ENCODE measurements around the gene DGKD. TPM values are rescaled to one million over a fixed set of nuclear protein-coding genes. Genes with fewer than 3 reads are reported as not detected.
A peak's percentile ranks its signal among the peaks of the same experiment; 100 is the strongest.

DGKD gene
- total and polyA plus RNA-seq, 9 of the 15 experiments (the other 6 are each of a cell fraction or from before 2014, with no cell fraction given), result 0.52 to 29.5 (median 10.6) TPM

DNA sequence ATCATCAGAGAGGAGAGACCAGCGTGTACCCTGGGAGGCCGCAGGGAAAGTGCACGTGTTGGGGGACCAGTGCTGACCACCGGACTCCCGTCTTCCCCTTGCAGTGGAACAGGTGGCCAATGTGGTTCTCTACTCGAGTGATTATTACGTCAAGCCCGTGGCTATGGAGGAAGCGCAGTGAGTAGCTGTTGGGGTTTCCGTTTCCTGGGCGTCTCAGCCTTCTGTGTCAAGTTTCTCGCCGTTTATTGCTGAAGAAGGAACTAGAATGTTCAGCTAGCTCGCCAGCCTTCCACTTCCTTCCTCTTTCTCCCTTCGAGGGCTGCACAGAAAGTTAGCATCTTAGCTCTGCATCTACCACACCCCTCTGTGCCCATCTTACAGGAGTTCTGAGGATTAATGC lies 22.8 kb upstream of the DGKD start:
- no peak overlapping the region for H3K27ac ChIP-seq (ENCODE audit: extremely low read depth, low read depth, low read length)
- peak; percentile 26 for ATAC-seq
- CTCF ChIA-PET (ENCODE audit: low intra/inter-chr PET ratio), result no interaction called here
- H3K27me3 ChIP-seq (ENCODE audit: control insufficient read depth in 2 of 2, insufficient read depth in 2 of 2, low read length in 2 of 2), result no peaks in the 10 kb centered on the region
- H3K4me2 ChIP-seq (ENCODE audit: insufficient read depth, low read length), result peak overlapping the region; percentile 33; the same call in 1 of the 2 replicates
- H2AFZ ChIP-seq (ENCODE audit: low read depth, low read length), result peak overlapping the region; percentile 78
- H3K79me2 ChIP-seq (ENCODE audit: control insufficient read depth, insufficient read depth, low read length), result no peaks in the 10 kb centered on the region
- POLR2A ChIA-PET, result interaction anchor here (0.6 to 1.1 kb wide), 2 partner anchors 10 to 1454 kb away, joined by 3 to 4 read pairs; no protein-coding TSS in a partner anchor
- peaks cover 0 to 21% of the 10 kb centered on the region in 2 experiments; a peak in 4 of 5 replicates for H3K4me1 ChIP-seq (replicated peaks in 1 of 2; ENCODE audit: control insufficient read depth in 2 of 2, insufficient read depth in 2 of 2, low read length in 2 of 2)
- intact Hi-C loops (cut with micrococcal nuclease) (no loop called here), in situ Hi-C loops (cut with MboI) (no loop called here)
- no peak for FAIRE-seq
- no peak overlapping the region for H3K9ac ChIP-seq (ENCODE audit: insufficient read depth in 1 of 2, low read depth in 2 of 2, low read length in 2 of 2)
- 32% methylated on average over 15 of the region's 15 CpGs for WGBS (ENCODE audit: insufficient coverage, low coverage, missing lambda C conversion rate)
- no peak overlapping the region for H3K4me3 ChIP-seq
- no peaks in the 10 kb centered on the region for H3K9me3 ChIP-seq (replicated peaks; ENCODE audit: control insufficient read depth, insufficient read depth, low read depth, low read length)
- no peaks in the 10 kb centered on the region for H4K20me1 ChIP-seq (replicated peaks; ENCODE audit: control insufficient read depth, insufficient read depth, low read length)
- H3K9me1 ChIP-seq (ENCODE audit: control insufficient read depth, insufficient read depth, low read length), result peaks cover 3% of the 10 kb centered on the region
- peak; percentile 61 for TF ChIP-seq GABPA (tag; conservative IDR thresholded peaks at IDR 0.05; ENCODE audit: low read depth)
- no peak for TF ChIP-seq ZNF695 (CRISPR knock-in tag; IDR thresholded peaks at IDR 0.05)
- peak; percentile 38; the same call in 1 of the 2 replicates for TF ChIP-seq L3MBTL2 (IDR thresholded peaks at IDR 0.05)
- TF ChIP-seq, protein P1, sequence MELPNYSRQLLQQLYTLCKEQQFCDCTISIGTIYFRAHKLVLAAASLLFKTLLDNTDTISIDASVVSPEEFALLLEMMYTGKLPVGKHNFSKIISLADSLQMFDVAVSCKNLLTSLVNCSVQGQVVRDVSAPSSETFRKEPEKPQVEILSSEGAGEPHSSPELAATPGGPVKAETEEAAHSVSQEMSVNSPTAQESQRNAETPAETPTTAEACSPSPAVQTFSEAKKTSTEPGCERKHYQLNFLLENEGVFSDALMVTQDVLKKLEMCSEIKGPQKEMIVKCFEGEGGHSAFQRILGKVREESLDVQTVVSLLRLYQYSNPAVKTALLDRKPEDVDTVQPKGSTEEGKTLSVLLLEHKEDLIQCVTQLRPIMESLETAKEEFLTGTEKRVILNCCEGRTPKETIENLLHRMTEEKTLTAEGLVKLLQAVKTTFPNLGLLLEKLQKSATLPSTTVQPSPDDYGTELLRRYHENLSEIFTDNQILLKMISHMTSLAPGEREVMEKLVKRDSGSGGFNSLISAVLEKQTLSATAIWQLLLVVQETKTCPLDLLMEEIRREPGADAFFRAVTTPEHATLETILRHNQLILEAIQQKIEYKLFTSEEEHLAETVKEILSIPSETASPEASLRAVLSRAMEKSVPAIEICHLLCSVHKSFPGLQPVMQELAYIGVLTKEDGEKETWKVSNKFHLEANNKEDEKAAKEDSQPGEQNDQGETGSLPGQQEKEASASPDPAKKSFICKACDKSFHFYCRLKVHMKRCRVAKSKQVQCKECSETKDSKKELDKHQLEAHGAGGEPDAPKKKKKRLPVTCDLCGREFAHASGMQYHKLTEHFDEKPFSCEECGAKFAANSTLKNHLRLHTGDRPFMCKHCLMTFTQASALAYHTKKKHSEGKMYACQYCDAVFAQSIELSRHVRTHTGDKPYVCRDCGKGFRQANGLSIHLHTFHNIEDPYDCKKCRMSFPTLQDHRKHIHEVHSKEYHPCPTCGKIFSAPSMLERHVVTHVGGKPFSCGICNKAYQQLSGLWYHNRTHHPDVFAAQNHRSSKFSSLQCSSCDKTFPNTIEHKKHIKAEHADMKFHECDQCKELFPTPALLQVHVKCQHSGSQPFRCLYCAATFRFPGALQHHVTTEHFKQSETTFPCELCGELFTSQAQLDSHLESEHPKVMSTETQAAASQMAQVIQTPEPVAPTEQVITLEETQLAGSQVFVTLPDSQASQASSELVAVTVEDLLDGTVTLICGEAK (IDR thresholded peaks at IDR 0.05), result 0 out of 2 replicates have a peak, but pooled peaks have one; percentile 50
- TF ChIP-seq, protein P1 (CRISPR knock-in tag; IDR thresholded peaks at IDR 0.05), result no peak
- peak; percentile 57 to 72; a peak in 2 of 4 replicates for TF ChIP-seq ETV6 (IDR thresholded peaks at IDR 0.05; ENCODE audit: borderline replicate concordance in 1 of 2, low read depth in 2 of 2, low read length in 1 of 2)
- no peak for TF ChIP-seq ETV6 (CRISPR knock-in tag; IDR thresholded peaks at IDR 0.05; ENCODE audit: borderline replicate concordance)
- TF ChIP-seq NFE2 (IDR thresholded peaks at IDR 0.05; ENCODE audit: low read depth), result no peak
- TF ChIP-seq PHTF2 (CRISPR knock-in tag; IDR thresholded peaks at IDR 0.05), result no peak
- peak; percentile 79; the same call in 1 of the 2 replicates for TF ChIP-seq SPI1 (IDR thresholded peaks at IDR 0.05; ENCODE audit: borderline replicate concordance, low read depth, low read length)
- TF ChIP-seq SMAD3 (CRISPR knock-in tag; conservative IDR thresholded peaks at IDR 0.05), result no peak
- TF ChIP-seq BRCA1 (IDR thresholded peaks at IDR 0.05), result no peak
- TF ChIP-seq BRCA1 (CRISPR knock-in tag; IDR thresholded peaks at IDR 0.05), result no peak
- no peak for TF ChIP-seq MAZ (CRISPR knock-in tag; conservative IDR thresholded peaks at IDR 0.05 in 1 of 2, IDR thresholded peaks at IDR 0.05 in 1 of 2)
- TF ChIP-seq POLR2B (IDR thresholded peaks at IDR 0.05; ENCODE audit: low read depth, partially characterized antibody), result no peak
- DNase-seq (ENCODE audit: extremely low read depth in 1 of 4, low spot score in 3 of 4), result no peak
- BruUV-seq (replicated peaks), result no TSS peak
- no peaks in the 10 kb centered on the region for H3K36me3 ChIP-seq (ENCODE audit: control insufficient read depth, insufficient read depth, low read length)
